Measurements from ENCODE around the gene BEX3. TPM values are rescaled to one million over a fixed set of nuclear protein-coding genes. Genes with fewer than 3 reads are reported as not detected.

BEX3 gene
- total and polyA plus RNA-seq, 2 donors (not counting 1 experiment from before 2014, with no cell fraction given): 416 to 460 TPM

DNA sequence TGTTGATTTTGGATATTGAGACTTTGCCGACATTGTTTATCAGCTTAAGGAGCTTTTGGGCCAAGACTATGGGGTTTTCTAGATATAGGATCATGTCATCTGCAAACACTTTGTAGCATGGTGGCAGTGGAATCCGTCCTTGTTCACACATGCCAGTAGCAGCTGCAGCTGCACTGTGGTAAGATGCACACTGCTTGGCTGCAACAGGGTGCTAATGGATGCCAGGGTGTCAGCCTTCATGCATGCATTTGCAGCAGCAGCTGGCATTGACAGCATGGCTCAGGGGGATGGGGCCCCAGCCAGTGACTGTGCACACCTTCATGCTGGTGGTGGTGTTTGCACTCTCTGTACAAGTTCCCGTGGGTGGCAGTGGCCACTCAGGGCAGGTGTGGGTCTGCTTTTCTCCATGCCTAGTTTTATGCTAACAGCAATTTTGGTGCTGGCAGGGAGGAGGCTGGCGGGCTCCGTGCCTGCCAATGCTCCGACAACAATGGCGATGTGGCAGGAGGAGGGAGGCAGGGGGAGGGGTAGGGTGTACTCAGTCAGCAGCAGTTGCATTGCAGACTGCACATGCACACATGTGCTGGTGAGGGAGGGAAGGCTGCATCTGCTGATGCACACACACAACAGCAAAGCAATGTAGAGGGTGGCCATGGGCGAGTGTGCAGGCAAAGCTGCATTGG, 37.5 kb downstream of the BEX3 start:
- Histone ChIP-seq H3K9ac (ENCODE audit: insufficient read depth, low read length) (no peak overlapping the region), H3K4me2 (ENCODE audit: extremely low read depth, insufficient read depth, low read length) (no peak overlapping the region), H3K4me1 (ENCODE audit: control insufficient read depth, extremely low read depth, insufficient read depth, low read length) (no peaks in the 10 kb centered on the region), H3K27me3 (ENCODE audit: control insufficient read depth, insufficient read depth, low read length) (no peaks in the 10 kb centered on the region), H3K79me2 (ENCODE audit: control insufficient read depth, insufficient read depth, low read length) (no peaks in the 10 kb centered on the region), H3K27ac (ENCODE audit: insufficient read depth, low read length) (no peak overlapping the region), H4K20me1 (ENCODE audit: control insufficient read depth, extremely low read depth, insufficient read depth, low read length) (no peaks in the 10 kb centered on the region), H3K9me3 (ENCODE audit: control insufficient read depth, insufficient read depth, low read depth, low read length) (no peaks in the 10 kb centered on the region), H2AFZ (ENCODE audit: low read length) (no peak overlapping the region), H3K4me3 (replicated peaks in 1 of 4; ENCODE audit: control extremely low read depth in 1 of 4, insufficient read depth in 1 of 4, low read depth in 3 of 4, low read length in 4 of 4) (no peak overlapping the region), H3K36me3 (ENCODE audit: control insufficient read depth, insufficient read depth, low read length) (no peaks in the 10 kb centered on the region)
- TF ChIP-seq EZH2 (IDR thresholded peaks at IDR 0.05; ENCODE audit: low read length, missing control alignments): no peak
- TF ChIP-seq, protein P1, sequence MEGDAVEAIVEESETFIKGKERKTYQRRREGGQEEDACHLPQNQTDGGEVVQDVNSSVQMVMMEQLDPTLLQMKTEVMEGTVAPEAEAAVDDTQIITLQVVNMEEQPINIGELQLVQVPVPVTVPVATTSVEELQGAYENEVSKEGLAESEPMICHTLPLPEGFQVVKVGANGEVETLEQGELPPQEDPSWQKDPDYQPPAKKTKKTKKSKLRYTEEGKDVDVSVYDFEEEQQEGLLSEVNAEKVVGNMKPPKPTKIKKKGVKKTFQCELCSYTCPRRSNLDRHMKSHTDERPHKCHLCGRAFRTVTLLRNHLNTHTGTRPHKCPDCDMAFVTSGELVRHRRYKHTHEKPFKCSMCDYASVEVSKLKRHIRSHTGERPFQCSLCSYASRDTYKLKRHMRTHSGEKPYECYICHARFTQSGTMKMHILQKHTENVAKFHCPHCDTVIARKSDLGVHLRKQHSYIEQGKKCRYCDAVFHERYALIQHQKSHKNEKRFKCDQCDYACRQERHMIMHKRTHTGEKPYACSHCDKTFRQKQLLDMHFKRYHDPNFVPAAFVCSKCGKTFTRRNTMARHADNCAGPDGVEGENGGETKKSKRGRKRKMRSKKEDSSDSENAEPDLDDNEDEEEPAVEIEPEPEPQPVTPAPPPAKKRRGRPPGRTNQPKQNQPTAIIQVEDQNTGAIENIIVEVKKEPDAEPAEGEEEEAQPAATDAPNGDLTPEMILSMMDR (conservative IDR thresholded peaks at IDR 0.05 in 1 of 2, IDR thresholded peaks at IDR 0.05 in 1 of 2; ENCODE audit: low read depth in 1 of 2, low read length in 2 of 2): no peak
- DNase-seq (ENCODE audit: low read depth in 2 of 2): no peak

DNA sequence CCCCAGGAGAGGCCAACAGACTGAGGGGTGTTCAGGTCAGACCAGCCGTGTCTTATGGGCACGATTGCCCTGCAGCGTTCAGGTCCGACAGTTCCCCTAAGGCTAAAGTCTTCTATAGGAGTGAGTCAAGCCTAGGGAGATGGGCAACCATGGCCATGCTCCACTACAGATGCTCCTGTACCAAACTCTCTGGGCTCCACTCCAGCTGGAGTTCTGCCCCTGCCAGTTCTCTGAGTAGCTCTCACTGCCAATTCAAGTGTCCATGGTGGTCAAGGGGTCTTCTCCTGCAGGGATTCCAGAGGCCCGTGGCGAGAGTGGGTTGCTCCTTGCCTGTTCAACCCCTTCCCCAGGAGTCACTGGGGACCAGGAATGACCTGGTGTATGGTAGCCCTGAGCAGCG, 38.2 kb downstream of the BEX3 start:
- Histone ChIP-seq H3K4me1 (ENCODE audit: control insufficient read depth, extremely low read depth, insufficient read depth, low read length) (no peaks in the 10 kb centered on the region), H3K27ac (ENCODE audit: insufficient read depth, low read length) (no peak overlapping the region), H3K9me3 (ENCODE audit: control insufficient read depth, insufficient read depth, low read depth, low read length) (no peaks in the 10 kb centered on the region), H4K20me1 (ENCODE audit: control insufficient read depth, extremely low read depth, insufficient read depth, low read length) (no peaks in the 10 kb centered on the region), H2AFZ (ENCODE audit: low read length) (no peak overlapping the region), H3K79me2 (ENCODE audit: control insufficient read depth, insufficient read depth, low read length) (no peaks in the 10 kb centered on the region), H3K4me2 (ENCODE audit: extremely low read depth, insufficient read depth, low read length) (no peak overlapping the region), H3K9ac (ENCODE audit: insufficient read depth, low read length) (no peak overlapping the region), H3K27me3 (ENCODE audit: control insufficient read depth, insufficient read depth, low read length) (no peaks in the 10 kb centered on the region), H3K36me3 (ENCODE audit: control insufficient read depth, insufficient read depth, low read length) (no peaks in the 10 kb centered on the region), H3K4me3 (replicated peaks in 1 of 4; ENCODE audit: control extremely low read depth in 1 of 4, insufficient read depth in 1 of 4, low read depth in 3 of 4, low read length in 4 of 4) (no peak overlapping the region)
- no peak for TF ChIP-seq EZH2 (IDR thresholded peaks at IDR 0.05; ENCODE audit: low read length, missing control alignments)
- TF ChIP-seq, protein P1 (conservative IDR thresholded peaks at IDR 0.05 in 1 of 2, IDR thresholded peaks at IDR 0.05 in 1 of 2; ENCODE audit: low read depth in 1 of 2, low read length in 2 of 2): no peak
- DNase-seq (ENCODE audit: low read depth in 2 of 2): no peak

DNA sequence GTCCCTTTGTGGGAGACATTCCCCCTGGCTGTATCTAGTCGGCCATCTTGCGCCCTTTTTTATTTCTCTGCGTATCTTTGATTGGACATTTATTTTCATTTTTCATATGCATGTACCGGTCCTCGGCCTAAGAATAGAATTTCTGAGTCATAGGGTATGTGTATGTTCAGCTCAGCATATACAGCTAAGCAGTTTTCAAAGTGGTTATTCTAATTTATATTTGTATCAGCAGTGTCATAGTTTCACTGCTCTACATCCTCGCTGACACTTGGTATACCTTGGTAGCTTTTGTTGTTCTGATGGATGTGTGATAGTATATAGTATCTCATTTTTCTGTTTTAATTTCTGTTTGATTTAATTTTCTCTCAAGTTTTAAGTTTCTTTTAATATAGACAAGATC, 38.7 kb downstream of the BEX3 start:
- Histone ChIP-seq H3K27ac (ENCODE audit: insufficient read depth, low read length) (no peak overlapping the region), H2AFZ (ENCODE audit: low read length) (no peak overlapping the region)

More for the DNA sequence above, 38.7 kb downstream of the BEX3 start:
- H3K4me3 ChIP-seq (replicated peaks in 1 of 4; ENCODE audit: control extremely low read depth in 1 of 4, insufficient read depth in 1 of 4, low read depth in 3 of 4, low read length in 4 of 4): no peak overlapping the region
- H4K20me1 ChIP-seq (ENCODE audit: control insufficient read depth, extremely low read depth, insufficient read depth, low read length): no peaks in the 10 kb centered on the region
- no peak overlapping the region for H3K4me2 ChIP-seq (ENCODE audit: extremely low read depth, insufficient read depth, low read length)
- no peaks in the 10 kb centered on the region for H3K36me3 ChIP-seq (ENCODE audit: control insufficient read depth, insufficient read depth, low read length)
- H3K27me3 ChIP-seq (ENCODE audit: control insufficient read depth, insufficient read depth, low read length): no peaks in the 10 kb centered on the region
- no peaks in the 10 kb centered on the region for H3K4me1 ChIP-seq (ENCODE audit: control insufficient read depth, extremely low read depth, insufficient read depth, low read length)
- DNase-seq (ENCODE audit: low read depth in 2 of 2): no peak
- H3K9me3 ChIP-seq (ENCODE audit: control insufficient read depth, insufficient read depth, low read depth, low read length): no peaks in the 10 kb centered on the region
- no peak for TF ChIP-seq EZH2 (IDR thresholded peaks at IDR 0.05; ENCODE audit: low read length, missing control alignments)
- TF ChIP-seq, protein P1 (conservative IDR thresholded peaks at IDR 0.05 in 1 of 2, IDR thresholded peaks at IDR 0.05 in 1 of 2; ENCODE audit: low read depth in 1 of 2, low read length in 2 of 2): no peak
- H3K9ac ChIP-seq (ENCODE audit: insufficient read depth, low read length): no peak overlapping the region
- H3K79me2 ChIP-seq (ENCODE audit: control insufficient read depth, insufficient read depth, low read length): no peaks in the 10 kb centered on the region
